GM19467 (cell line): ENCODE data around the gene SIX2.
"Not testable (repeated sequence)": the region's sequence is repeated elsewhere in the genome, so short reads cannot be mapped to it uniquely, and the experiment has no call there.

Source experiments
- ATAC-seq: cut with Tn5 transposase; IDR thresholded peaks from one replicate; pipeline ENCODE4 v1.9.1; 2021; ENCODE audit warnings: mild to moderate bottlenecking, moderate library complexity; ENCODE audit not compliant: unreplicated experiment

Gene SIX2

DNA sequence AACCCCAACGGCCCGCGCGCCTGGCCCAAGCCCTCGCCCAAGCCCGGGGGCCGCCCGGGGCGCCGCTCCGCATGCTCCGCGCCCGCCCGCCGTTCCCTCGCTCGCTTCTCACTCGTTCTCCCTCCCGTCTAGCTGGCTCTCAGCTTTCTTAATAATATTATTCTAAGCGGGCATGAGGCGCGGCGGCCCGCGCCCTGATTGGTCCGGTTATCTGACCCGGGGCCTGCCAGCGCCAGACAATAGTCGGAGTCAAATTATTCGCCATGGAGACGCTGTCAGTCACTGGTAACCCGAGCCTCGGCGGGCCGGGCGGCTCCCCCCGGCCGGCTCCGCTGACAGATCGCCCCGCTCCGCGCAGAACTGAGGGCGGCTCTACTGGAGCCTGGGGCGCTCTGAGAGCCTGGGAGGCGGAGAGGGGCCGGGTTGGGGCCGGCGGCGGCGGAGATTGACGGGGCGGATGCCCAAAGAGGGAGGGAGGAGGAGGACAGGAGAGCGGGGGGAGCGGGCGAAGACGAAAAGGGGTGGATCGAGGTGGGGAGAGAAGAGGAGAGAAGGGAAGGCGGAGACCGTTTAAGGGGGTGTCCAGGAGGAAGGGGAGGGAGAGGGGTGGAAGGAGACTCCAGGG, at the start of gene SIX2:
Gene SIX2 (minus strand): TSS at position 150 of the 625 bp plus-strand sequence. CDS start 342 bp downstream, outside the sequence.
- no peak for ATAC-seq

DNA sequence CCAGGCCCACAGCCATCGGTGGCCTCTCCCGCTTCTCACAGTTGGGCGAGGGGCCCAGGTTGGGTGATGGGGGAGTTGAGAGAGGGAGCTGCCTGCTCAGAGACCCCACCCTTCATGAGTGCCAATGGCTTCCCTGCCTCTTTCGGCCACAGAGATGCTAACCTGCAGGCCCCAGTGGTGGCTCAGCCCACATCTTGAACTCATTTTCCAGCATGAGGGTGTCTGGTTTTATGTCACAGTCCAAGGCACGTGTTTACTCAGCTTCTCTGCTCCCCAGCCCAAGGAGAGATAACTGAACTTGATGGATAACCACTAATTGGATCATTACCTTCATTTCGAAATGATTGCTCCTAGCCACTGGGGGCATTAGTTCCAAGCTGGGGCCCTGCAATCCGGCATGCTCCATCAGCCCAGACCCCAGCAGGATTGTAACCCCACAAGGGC, 45.9 kb upstream of the SIX2 start:
- ATAC-seq = no peak

DNA sequence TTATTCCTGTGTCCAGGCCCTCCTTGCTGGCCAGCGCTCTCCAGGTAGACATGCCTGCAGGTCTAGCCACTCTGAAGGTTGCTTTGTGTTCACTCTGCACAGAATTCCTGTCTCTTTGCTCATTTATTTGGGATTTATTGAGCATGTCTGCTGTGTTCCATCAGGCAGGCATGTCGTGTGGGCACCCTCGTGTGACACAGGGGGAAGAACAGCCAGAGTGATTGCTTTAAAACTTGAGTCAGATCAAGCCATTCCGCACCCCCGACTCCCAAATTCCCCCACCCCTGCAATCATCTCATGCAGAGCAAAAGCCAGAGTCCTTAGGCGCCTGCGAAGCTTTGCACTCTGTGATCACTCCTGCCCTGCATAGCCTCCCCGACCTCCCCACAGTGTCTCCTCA, 44.7 kb upstream of the SIX2 start:
- no peak for ATAC-seq

DNA sequence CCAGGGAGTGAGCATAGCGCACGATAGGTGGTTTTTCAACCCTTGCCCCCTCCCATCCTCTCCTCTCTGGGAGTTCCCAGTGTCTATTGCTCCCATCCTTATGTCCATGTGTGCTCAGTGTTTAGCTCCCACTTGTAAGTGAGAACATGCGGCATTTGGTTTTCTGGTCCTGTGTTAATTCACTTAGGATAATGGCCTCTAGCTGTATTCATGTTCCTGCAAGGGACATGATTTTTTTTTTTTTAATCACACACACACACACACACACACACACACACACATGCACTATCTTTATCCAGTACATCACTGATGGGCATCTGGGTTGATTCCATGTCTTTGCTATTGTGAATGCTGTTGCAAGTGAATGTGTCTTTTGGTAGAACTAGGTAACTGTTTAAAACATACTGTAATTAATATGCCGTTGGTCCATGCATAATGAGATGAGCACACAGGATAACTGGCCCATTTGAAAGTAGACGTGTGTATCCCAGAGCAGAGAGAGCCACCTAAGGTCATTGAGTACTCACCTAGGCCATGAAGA, 43.2 kb upstream of the SIX2 start:
- ATAC-seq = no peak

DNA sequence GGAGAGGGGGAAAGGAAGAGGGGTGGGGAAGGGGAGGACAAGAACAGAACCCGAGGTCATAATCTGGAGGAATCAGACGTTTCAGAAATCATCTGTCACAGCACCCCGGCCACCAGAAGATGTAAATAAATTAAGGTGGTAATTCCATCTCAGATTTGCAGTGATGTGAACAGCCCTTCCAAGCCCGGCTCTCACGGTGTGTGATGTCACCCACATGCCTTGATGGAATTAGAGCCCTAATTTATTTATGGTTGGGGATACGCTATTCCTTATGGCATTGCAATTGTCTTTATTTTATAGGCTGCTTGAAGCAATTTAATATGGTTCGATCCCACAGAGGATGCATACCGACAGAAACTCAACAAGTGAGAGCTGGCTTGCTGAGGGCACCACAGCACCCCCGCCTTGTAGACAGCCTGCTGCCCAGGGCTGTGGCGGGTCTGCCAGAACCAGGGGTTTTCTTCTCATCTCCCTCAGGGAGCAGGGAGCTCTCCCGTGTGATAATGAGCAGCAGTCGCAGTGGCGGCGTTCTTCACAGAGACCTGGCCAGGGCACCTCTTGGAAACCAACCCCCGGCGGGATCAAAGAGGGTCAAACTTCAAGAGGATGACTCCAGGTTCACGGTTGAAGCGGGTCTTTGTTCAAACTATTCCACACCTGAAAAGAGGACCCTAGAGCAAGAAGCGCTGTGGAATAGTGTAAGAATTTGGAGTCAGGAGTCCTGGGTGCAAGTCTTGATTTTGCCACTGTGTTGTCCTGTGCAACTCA, 40.5 kb upstream of the SIX2 start:
- ATAC-seq = no peak

DNA sequence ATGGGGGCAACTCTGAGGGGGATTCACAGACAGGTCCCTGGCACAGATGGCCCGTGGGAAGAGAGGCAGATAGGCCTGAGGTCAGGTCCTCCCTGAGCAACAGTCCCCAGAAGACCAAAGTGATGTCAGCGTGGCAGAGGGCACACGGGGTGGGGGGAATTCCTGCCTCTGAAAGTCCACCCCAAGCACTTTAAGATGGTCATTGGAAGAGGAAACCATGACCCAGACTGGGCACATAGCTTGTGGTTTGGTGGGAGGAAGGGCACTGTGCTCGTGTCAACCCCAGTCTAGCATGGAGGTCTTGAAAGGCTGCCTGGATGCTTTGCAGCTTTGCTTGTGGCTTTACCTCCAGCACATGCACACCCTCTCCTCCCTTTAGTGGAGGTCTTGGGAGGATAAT, 38.0 kb upstream of the SIX2 start:
- ATAC-seq = no peak

DNA sequence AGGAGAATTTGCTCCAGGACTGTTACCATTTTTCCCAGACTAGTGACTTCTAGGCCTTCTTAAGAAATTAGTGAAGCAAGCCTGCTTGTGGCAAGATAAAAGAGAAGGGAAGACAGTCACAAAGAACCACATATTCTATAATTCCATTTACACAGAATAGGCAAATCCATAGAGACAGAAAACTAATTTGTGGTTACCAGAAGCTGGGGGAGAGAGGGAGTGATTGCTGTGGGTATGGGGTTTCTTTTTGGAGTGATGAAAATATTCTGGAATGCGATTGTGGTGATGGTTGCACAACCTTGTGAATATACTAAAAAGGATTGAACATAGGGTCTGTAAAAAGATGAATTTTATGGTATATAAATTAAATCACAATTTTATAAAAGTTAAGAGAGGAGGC, 37.5 kb upstream of the SIX2 start:
- ATAC-seq = no peak

DNA sequence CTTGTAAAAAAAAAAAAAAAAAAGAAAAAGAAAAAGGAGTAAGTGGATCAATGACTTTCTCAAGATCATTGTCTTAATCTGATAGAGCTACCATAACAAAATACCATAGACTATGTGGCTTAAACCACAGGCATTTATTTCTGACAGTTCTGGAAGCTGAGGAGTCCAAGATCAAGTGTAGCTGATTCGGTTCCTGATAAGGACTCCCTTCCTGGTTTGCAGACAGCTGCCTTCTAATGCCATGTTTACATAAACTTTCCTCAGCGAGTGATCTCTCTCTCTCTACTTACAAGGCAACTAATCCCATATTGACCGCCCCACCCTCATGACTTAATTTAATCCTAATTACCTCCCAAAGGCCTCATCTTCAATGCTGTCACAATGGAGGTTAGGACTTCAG, 36.5 kb upstream of the SIX2 start:
- ATAC-seq = no peak

DNA sequence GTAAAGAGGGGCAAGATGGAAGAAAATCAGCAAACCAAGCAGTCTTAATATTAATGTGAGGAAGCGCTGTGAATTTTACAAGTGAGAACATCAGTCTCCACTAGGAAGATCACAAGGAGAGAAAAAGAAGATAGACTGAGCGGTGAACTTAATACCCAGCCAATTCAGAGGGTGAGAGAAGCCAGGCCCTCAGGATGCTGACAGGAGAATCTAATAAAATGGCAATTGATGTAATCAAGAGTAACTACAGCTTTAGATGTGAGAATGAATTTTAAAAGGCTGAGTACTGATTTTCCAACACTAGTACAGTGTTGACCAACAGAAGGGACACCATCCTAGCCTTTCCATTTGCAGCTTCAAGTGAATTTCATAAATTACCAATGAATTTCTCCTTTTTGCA, 35.7 kb upstream of the SIX2 start:
- ATAC-seq = no peak

DNA sequence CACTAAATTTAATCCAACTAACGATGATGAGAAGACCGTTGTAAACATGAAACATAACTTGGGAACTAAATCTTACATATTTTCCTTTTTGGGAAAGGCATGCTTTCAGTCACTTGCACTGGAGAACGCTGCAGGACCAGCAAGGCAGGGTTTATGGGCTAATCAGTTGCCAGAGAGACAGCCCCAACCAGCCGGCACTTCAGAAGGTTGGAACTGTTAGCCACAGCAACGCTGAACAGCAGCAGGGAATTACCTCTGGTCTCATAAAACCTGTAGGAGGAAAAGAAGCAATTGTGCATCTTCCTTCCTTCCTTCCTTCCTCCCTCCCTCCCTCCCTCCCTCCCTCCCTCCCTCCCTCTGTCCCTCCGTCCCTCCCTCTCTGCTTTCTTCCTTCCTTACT, 33.9 kb upstream of the SIX2 start:
- ATAC-seq = no peak

DNA sequence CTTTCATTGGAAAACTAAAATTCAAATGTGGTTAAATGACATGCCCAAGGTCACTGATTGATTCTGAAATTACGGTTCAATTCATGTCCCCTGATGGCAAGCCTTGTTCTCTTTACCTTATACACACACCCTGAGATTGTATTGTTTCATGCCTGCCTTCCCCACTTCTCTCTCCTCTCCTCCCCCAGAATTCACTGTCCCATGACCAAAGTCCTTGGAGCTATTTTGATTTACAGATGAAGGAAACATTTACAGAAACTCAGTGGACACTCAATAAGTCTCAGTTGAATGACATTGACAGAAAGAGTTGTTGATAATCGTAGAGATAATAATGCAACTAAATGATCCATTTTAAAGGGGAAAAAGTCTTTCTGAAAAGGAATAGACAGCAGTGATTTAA, 33.1 kb upstream of the SIX2 start:
- no peak for ATAC-seq

DNA sequence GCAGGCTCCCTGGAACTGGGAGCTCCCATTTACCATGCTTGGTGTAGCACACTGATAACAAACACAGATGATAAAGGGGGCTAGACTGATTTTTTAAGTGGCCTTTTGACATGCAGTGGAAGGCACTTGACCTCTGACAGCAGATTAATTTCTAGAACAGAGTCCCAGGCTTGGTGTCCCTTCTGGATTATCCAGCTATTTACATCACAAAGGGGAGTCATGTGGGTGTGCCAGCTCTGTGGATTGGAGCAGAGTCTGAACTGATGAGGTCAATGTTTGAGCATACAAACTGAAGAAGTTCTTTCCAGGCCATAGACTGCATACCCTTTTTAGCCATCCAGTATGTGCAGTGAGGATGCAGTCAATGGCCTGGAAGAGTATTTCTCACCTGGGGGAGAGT, 31.5 kb upstream of the SIX2 start:
- no peak for ATAC-seq

DNA sequence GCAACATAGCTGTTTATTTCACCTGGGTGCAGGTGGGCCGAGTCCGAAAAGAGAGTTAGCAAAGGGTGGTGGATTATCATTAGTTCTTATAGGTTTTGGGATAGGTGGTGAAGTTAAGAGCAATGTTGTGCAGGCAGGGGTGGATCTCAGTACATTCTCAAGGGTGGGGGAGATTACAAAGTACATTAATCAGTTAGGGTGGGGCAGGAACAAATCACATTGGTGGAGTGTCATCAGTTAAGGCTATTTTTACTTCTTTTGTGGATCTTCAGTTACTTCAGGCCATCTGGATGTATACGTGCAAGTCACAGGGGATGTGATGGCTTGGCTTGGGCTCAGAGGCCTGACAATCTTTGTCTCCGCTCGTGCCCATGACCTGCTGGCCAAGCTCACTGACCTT, 30.6 kb upstream of the SIX2 start:
- not testable (repeated sequence) for ATAC-seq

DNA sequence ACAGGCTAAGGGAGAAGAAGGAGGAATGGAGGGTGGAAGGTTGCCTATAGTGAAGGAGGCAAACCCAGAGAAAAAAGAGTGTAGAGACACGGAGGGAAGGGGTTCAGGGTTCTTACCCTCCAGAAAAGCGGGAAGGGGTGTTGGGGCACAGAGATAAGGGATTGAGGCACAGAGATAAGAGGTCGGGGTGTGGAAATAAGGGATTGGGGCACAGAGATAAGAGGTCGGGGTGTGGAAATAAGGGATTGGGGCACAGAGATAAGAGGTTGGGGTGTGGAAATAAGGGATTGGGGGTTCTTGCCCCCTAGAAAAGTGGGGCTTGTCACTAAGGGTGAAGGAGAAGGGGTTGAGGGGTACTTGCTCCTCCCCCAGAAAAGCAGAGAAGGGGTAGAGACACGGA, 29.6 kb upstream of the SIX2 start:
- ATAC-seq = not testable (repeated sequence)

DNA sequence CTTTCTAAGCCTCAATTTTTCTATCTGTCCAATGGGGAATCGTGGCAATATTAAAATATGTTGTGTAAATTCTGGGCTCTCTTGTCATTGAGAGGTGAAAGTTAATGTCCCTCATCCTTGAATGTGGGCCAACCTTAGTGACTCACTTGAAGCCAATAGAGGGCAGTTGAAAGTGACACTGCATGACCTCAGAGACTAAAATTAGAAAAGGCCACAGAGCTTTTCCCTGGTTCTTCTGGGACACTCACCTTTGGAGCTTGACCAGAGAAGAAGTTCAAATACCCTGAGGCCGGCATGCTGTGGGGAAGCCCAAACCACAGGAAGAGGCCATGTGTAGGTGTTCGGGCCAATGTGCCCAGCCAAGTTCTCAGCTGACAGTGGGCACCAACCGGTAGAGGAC, 24.1 kb upstream of the SIX2 start:
- no peak for ATAC-seq

DNA sequence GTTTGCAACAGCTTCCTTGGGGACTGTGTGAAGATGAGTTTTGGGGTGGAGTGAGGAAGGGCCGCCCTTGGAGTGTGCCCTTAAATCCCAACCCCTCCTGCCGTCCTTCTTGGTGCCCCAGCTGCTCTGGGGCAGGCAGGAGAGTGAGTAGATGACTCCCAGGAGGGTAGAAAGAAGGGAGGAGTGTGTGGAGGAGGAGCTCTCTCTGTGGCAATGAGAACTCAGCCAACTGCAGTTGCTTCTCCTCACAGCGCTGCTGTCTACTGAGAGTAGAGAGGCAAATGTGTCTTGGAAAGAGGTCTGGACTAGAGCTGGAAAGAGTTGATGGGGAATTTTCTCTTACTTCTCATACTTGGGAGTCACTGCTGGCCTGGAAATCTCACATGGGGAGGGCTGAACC, 21.8 kb upstream of the SIX2 start:
- ATAC-seq = no peak

DNA sequence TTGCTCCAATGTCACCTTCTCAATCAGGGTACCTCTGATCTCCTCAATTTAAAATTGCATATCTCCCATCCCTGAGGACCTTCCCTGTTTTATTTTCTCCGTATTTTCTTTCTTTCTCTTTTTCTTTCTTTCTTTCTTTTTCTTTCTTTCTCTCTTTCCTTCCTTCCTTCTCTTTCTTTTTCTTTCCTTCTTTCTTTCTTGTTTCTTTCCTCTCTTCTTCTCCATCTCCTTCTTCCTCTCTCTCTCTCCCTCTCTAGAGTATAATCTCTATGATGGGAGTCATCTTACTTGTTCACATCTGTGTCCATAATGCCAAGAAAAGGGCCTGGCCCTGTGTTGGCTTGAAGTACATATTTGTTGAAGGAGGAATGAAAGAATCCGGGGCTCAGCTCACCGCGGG, 21.3 kb upstream of the SIX2 start:
- ATAC-seq = no peak

DNA sequence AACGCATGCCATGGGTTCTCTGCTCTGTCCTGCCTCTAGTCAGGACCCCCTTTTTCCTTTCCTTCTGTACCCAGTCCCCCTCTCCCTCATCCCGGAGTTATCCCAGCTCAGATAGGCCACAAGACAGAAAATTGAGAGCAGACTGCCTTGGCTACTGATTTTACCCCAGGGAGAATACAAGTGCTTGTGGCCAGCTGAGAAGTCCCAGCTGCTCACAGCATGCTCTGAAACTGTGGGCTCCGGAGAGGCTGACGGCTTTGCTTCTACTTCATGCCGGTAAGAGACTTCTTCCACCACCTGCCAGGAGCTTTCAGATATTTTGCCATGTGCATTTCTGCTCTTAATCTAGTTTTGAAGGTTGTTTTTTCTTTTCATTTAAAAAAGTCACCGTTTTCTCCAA, 20.0 kb upstream of the SIX2 start:
- no peak for ATAC-seq

DNA sequence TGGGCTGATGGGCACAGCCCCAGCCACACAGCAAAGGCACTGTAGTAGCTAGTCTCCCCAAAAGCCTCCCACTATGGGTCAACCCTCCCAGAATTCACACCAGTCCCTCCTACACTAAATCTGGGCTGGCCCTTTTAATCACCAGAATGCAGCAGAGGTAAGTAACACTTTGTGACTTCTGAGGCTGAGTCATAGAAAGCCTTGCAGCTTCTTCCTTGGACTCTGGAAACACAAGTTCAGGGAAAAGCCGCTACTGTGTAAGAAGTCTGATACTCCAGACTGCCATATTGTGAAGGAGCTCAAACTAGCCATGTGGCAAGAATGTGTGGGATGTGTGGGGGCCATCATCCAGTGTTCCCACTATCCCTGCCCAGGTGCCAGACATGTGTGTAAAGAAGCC, 19.0 kb upstream of the SIX2 start:
- no peak for ATAC-seq

DNA sequence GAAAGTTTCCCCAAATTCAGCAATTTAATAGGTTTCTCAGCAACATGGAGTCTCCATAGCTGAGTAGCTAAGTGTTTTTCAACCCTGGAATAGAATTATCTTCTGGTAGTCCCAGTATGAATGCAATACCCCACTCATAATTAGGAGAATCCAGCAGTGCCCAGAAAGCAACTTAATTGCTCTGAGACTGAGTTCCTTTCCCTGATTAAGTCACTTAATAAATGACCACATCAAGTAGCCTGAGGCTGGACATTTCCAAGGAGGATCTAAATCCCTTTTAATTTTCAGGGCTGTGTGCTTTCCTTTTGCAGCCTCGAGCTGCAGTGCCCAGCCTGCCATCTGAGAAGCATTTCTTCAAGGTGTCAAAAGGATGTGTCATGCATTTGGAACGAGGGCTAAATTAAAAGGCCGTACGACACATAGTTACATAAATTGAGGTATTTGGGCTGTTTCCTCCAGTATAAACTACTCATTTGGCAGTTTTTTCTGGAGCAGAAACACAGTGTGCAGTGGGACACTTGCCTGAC, 17.7 kb upstream of the SIX2 start:
- ATAC-seq = no peak

DNA sequence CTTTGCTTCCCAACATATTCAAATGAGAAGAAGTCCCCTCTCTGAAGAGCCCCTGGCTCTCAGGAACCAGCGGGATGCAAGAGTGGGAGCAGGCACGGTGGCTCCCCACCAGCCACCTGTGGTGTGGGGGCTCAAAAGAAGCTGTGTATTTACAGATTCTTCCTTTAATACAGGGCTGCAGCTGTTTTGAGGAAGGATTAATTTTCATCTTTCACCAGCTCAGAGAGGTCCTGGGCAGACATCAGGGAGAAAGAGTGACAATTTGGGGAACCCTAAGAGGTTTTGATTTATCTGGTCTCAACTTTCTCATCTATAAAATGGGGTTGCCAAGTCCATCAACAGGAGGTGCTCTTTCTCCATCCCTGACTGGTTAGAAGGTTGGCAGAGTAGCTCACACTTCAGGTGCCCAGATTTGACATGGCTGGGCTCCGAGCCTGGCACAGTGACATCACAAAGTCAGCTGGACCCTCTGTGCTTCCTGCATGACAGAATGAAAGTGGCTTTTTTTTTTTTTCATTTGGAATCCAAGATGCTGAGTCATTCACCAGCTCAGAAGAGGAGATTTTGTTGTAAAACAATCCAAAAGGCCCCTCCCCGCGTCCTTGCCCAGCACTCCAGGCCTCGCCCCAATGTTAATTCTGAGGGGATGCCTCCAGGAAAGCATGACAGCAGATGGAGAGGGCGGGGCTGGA, 15.5 kb upstream of the SIX2 start:
- ATAC-seq = no peak

DNA sequence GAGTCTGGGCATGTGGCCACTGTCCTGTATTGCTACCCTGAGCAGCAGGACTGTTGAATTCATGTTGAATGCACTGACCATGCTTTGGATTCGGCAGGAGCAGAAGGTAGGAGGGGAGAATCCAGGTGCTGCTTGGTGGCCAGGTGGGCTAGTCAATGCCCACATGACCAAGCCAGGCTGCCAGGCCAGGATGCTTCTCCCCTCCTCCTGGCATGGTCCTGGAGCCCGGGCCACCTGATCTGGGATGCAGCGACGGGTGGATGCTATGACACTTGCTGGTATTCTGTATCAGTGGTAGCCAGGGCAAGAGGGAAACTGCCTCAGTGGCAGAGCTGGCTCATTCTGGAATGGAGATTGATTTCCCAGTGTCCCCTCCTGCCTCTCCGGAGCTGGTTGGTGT, 14.8 kb upstream of the SIX2 start:
- no peak for ATAC-seq
